Lower lobe of right lung (tissue), 2 donors: ENCODE measurements around the gene KRTAP1-1. TPM values are rescaled to one million over a fixed set of nuclear protein-coding genes. Genes with fewer than 3 reads are reported as not detected.
A peak's percentile ranks its signal among the peaks of the same experiment; 100 is the strongest.
"Not testable (repeated sequence)": the region's sequence is repeated elsewhere in the genome, so short reads cannot be mapped to it uniquely, and the experiment has no call there.

Experiments
- ATAC-seq, 2 donors: fragments of 200-7000 bp; cut with Tn5 transposase; one replicate each; pipeline ENCODE4 v1.9.1; 2020 to 2022; ENCODE audit warnings: mild to moderate bottlenecking in 2 of 2, moderate library complexity in 2 of 2
- DNase-seq: peaks from one replicate; pipeline ENCODE4 v3.0.0-alpha.2; 2020
- H3K27ac ChIP-seq: fragments of 200-600 bp; one replicate; pipeline ENCODE4 v1.8.0; 2022
- H3K27me3 ChIP-seq: fragments of 200-600 bp; one replicate; pipeline ENCODE4 v1.8.0; 2022; ENCODE audit warnings: low read depth
- H3K36me3 ChIP-seq: fragments of 200-600 bp; one replicate; pipeline ENCODE4 v1.8.0; 2022; ENCODE audit warnings: mild to moderate bottlenecking
- H3K4me1 ChIP-seq: fragments of 200-600 bp; one replicate; pipeline ENCODE4 v1.8.0; 2022
- H3K4me3 ChIP-seq: fragments of 200-600 bp; one replicate; pipeline ENCODE4 v1.8.0; 2022; ENCODE audit warnings: mild to moderate bottlenecking
- H3K9me3 ChIP-seq: fragments of 200-600 bp; one replicate; pipeline ENCODE4 v1.8.0; 2022
- intact Hi-C: fragments of 100-400 bp; cut with DNase I; formaldehyde crosslinking; loops from one replicate; pipeline ENCODE4 v1.11.0; 2022
- total RNA-seq: library from RNA; stranded (reverse); fragmentation: NEBNext Ultra II Directional; extraction: Animal tissue kit (Norgen Biotek cat#: 25700); gene quantifications from one replicate; pipeline ENCODE4 v1.2.1, GENCODE V29; 2021
- TF ChIP-seq, protein P1 (sequence below): fragments of 200-600 bp; IDR thresholded peaks from one replicate; pipeline ENCODE4 v1.8.0; 2022; ENCODE audit warnings: antibody characterized with exemption, mild to moderate bottlenecking
- donor health status: DM: no; HTN: yes; CAD: no; lungs with severe emphysema.

Gene KRTAP1-1
- total RNA-seq, 1 donor from 2014 or later, result not detected

DNA sequence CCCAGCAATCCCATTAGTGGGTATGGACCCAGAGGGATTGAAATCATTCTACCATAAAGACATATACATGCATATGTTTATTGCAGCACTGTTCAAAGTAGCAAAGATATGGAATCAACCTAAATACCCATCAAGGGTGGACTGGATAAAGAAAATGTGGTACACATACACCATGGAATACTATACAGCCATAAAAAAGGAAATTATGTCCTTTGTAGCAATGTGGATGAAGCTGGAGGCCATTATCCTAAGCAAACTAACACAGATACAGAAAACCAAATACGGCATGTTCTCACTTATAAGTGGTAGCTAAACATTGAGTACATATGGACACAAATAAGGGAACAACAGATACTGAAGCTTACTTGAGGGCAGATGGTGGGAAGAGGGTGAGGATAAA lies 16.3 kb upstream of the KRTAP1-1 start:
- DNase-seq (no peak), ATAC-seq (no peak)
- Histone ChIP-seq H3K4me1 (no peaks in the 10 kb centered on the region), H3K36me3 (no peaks in the 10 kb centered on the region), H3K4me3 (no peak overlapping the region), H3K27me3 (peaks cover 28% of the 10 kb centered on the region), H3K27ac (no peak overlapping the region), H3K9me3 (no peaks in the 10 kb centered on the region)
- TF ChIP-seq, protein P1, sequence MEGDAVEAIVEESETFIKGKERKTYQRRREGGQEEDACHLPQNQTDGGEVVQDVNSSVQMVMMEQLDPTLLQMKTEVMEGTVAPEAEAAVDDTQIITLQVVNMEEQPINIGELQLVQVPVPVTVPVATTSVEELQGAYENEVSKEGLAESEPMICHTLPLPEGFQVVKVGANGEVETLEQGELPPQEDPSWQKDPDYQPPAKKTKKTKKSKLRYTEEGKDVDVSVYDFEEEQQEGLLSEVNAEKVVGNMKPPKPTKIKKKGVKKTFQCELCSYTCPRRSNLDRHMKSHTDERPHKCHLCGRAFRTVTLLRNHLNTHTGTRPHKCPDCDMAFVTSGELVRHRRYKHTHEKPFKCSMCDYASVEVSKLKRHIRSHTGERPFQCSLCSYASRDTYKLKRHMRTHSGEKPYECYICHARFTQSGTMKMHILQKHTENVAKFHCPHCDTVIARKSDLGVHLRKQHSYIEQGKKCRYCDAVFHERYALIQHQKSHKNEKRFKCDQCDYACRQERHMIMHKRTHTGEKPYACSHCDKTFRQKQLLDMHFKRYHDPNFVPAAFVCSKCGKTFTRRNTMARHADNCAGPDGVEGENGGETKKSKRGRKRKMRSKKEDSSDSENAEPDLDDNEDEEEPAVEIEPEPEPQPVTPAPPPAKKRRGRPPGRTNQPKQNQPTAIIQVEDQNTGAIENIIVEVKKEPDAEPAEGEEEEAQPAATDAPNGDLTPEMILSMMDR, result no peak
- intact Hi-C loops, result no loop called here

DNA sequence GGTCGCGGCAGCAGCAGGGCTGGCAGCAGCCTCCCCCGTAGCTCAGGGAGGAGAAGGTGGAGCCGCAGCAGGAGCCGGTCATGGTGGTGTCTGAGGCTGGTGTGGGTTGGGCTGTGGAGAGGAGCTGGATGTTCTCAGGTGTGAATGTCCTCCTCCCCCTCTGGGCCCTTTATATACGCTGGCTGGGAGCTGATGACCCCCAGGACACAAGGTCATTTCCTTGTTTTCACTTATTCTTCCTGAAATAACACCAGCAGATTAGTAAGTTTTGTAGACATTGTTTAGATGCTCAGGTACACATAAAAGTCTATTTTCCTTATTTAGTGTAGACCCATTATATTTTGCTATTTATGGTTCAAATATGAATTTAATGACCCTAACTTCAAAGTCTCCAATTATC lies 13.9 kb upstream of the KRTAP1-1 start, which contains the start of gene KRTAP2-2:
KRTAP2-2 (minus strand) TSS at position 101 of the 400 bp plus-strand sequence; CDS start at position 82, 19 bp downstream.
- ATAC-seq, H3K4me1 ChIP-seq, H3K27ac ChIP-seq, intact Hi-C loops, DNase-seq, H3K36me3 ChIP-seq, H3K4me3 ChIP-seq, H3K9me3 ChIP-seq: not testable (repeated sequence)
- peaks cover 13% of the 10 kb centered on the region for H3K27me3 ChIP-seq

DNA sequence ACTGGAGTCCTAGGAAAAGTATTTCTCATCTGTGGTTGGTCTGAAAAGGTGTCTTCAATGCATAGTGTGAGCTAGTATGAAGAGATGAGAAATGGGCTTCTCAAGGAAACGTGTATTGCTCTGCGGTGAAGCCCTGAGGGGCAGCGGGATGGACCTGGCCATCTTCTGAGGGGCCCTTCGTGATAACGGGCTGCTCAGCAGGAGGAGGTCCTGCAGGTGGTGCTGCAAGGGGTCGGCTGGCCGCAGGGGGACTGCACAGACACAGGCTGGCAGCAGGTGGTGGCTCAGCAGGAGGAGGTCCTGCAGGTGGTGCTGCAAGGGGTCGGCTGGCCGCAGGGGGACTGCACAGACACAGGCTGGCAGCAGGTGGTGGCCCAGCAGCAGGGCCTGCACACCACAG lies 13.3 kb upstream of the KRTAP1-1 start:
- H3K36me3 ChIP-seq, DNase-seq, H3K27ac ChIP-seq, H3K4me3 ChIP-seq, H3K4me1 ChIP-seq, intact Hi-C loops, H3K9me3 ChIP-seq, ATAC-seq: not testable (repeated sequence)
- peaks cover 12% of the 10 kb centered on the region for H3K27me3 ChIP-seq

DNA sequence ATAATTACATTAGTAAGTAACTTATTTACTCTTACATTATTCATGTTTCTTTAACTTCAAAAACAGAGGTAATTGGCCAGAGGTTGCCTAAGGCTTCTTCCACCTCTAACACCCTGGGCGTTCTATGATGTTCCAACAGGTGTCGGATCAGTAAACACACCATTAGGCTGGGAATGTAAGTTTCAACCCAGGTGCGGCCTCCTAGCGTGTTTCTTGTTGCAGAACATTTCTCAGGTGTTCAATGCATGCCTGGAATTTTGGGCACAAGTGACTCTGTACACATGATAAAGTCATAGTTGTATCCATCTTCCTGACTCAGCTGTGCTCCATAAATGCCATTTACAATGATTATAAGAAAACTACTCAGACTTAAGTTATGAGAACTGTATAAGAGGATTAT lies 12.8 kb upstream of the KRTAP1-1 start:
- ATAC-seq, result peak in 1 of 2 donors; percentile 23
- TF ChIP-seq, protein P1, result no peak

DNA sequence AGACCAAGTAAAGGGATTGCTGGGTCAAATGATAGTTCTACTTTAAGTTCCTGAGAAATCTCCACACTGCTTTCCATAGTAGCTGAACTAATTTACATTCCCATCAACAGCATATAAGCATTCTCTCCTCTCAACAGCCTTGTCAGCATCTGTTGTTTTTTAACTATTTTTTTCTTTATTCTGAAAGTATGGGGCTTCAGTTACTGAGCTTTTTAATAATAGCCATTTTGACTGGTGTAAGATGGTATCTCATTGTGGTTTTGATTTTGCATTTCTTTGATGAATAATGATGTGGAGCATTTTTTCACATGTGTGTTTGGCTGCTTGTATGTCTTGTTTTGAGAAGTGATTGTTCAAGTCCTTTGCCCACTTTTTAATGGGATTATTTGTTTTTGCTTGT lies 11.3 kb upstream of the KRTAP1-1 start:
- intact Hi-C loops, result no loop called here
- Histone ChIP-seq H3K27me3 (peaks cover 13% of the 10 kb centered on the region), H3K27ac (no peak overlapping the region), H3K36me3 (no peaks in the 10 kb centered on the region), H3K4me3 (no peak overlapping the region), H3K4me1 (no peaks in the 10 kb centered on the region), H3K9me3 (no peaks in the 10 kb centered on the region)
- no peak for DNase-seq
- TF ChIP-seq, protein P1, result no peak
- no peak for ATAC-seq

More for the DNA sequence above, 12.8 kb upstream of the KRTAP1-1 start:
- no peak for DNase-seq
- H3K4me3 ChIP-seq, result no peak overlapping the region
- H3K4me1 ChIP-seq, result no peaks in the 10 kb centered on the region
- no peaks in the 10 kb centered on the region for H3K36me3 ChIP-seq
- H3K27ac ChIP-seq, result no peak overlapping the region
- H3K9me3 ChIP-seq, result no peaks in the 10 kb centered on the region
- peaks cover 7% of the 10 kb centered on the region for H3K27me3 ChIP-seq
- intact Hi-C loops, result no loop called here

DNA sequence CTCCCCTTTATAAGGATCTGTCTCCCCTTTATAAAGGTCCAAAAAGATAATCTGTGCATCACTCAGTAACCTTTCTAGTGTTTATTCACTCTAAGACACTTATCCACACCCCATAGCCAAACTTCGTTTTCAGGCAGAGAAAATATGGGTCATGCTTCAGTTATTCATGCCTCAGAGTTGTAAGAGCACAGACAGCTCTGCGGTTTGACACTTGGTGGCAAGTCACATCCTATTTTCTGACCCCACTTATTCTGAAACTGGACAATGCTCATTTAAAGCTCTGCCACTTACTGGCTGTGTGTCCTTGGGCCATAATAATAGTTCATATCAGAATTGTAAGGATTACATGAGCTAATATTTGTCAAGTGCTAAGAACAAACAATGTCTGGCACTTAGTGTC lies 7.9 kb upstream of the KRTAP1-1 start:
- H3K36me3 ChIP-seq, result no peaks in the 10 kb centered on the region
- H3K27me3 ChIP-seq, result peaks cover 19% of the 10 kb centered on the region
- intact Hi-C loops, result no loop called here
- no peaks in the 10 kb centered on the region for H3K9me3 ChIP-seq
- no peak overlapping the region for H3K27ac ChIP-seq
- no peak overlapping the region for H3K4me3 ChIP-seq
- TF ChIP-seq, protein P1, result no peak
- no peaks in the 10 kb centered on the region for H3K4me1 ChIP-seq
- ATAC-seq (no peak), DNase-seq (no peak)

DNA sequence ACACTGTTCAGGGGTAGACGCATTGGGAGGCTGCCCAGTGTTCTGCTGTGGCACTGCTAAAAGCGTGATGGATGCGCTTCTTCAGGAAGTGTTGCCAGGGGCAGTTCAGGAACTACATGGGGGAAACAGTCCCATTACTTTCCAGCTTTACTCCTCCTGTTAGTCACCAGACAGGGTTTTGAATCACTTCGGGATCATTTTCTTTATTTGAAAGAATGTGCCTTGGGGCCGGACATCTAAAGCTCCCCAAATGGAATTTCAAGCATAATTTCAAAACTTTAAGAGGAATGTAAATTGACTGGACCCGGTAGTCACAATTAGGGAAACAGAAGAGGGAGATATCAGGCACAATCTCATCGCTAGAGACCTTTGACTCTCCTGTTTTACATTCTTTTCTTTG lies 7.2 kb upstream of the KRTAP1-1 start:
- Histone ChIP-seq H3K36me3 (no peaks in the 10 kb centered on the region), H3K4me3 (no peak overlapping the region), H3K27me3 (peaks cover 19% of the 10 kb centered on the region), H3K4me1 (no peaks in the 10 kb centered on the region), H3K9me3 (no peaks in the 10 kb centered on the region), H3K27ac (no peak overlapping the region)
- DNase-seq, result no peak
- intact Hi-C loops, result no loop called here
- ATAC-seq, result no peak
- TF ChIP-seq, protein P1, result no peak

DNA sequence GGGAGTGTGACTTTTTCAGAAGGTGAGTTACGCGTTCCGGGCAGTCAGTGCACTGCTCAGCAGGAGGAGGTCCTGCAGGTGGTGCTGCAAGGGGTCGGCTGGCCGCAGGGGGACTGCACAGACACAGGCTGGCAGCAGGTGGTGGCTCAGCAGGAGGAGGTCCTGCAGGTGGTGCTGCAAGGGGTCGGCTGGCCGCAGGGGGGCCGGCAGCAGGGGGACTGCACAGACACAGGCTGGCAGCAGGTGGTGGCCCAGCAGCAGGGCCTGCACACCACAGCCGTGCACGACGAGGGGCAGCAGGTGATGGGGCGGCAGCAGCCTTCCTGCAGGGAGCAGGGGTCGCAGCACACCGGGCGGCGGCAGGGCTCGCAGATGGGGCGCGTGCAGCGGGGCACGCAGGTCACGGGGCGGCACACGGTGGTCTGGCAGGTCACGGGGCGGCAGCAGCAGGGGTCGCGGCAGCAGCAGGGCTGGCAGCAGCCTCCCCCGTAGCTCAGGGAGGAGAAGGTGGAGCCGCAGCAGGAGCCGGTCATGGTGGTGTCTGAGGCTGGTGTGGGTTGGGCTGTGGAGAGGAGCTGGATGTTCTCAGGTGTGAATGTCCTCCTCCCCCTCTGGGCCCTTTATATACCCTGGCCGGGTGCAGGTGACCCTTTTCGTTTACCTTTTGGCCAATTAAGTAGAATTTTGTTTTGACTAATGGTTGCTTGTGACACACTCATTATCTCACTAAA lies 5.7 kb upstream of the KRTAP1-1 start, which contains the start of gene KRTAP2-1:
KRTAP2-1 (minus strand) TSS at position 582 of the 731 bp plus-strand sequence; CDS start at position 533, 49 bp downstream.
- DNase-seq, intact Hi-C loops, H3K4me3 ChIP-seq, H3K4me1 ChIP-seq, H3K36me3 ChIP-seq, H3K27ac ChIP-seq, H3K9me3 ChIP-seq: not testable (repeated sequence)
- peaks cover 19% of the 10 kb centered on the region for H3K27me3 ChIP-seq
- peak; percentile 13 to 16 for ATAC-seq
